Endothelial cell of umbilical vein (primary cell): ENCODE data around the gene ADNP.

ENCODE experiments used
- EZH2 ChIP-seq: IDR thresholded peaks from 2 replicates; pipeline ENCODE4 v1.6.1; 2012; ENCODE audit warnings: borderline replicate concordance, low read depth, mild to moderate bottlenecking, moderate library complexity, low read length, inconsistent platforms; ENCODE audit not compliant: severe bottlenecking
- FOS ChIP-seq: IDR thresholded peaks from 2 replicates; pipeline ENCODE4 v1.6.1; 2011; ENCODE audit warnings: mild to moderate bottlenecking, low read length, moderate library complexity, borderline replicate concordance; ENCODE audit not compliant: insufficient read depth
- GATA2 ChIP-seq: IDR thresholded peaks from 2 replicates; pipeline ENCODE4 v1.7.0; 2011; ENCODE audit warnings: low read depth, mild to moderate bottlenecking, moderate library complexity, mixed read lengths, low read length; ENCODE audit not compliant: insufficient read length, insufficient read depth
- JUN ChIP-seq: IDR thresholded peaks from 2 replicates; pipeline ENCODE4 v1.6.1; 2011; ENCODE audit warnings: borderline replicate concordance, low read depth; ENCODE audit not compliant: insufficient read length, insufficient read depth
- MYC ChIP-seq: IDR thresholded peaks from one replicate; pipeline ENCODE4 v1.6.1; 2011; ENCODE audit warnings: mild to moderate bottlenecking, low read depth, low read length
- POLR2A ChIP-seq: IDR thresholded peaks from 2 replicates; pipeline ENCODE4 v1.6.1; 2012; ENCODE audit warnings: low read depth, mild to moderate bottlenecking, control low read depth, low read length
- POLR2AphosphoS5 ChIP-seq: IDR thresholded peaks from 2 replicates; pipeline ENCODE4 v1.6.1; 2012; ENCODE audit warnings: low read depth, mild to moderate bottlenecking, control low read depth, low read length, moderate library complexity; ENCODE audit not compliant: insufficient read depth
- TF ChIP-seq, protein P1 (sequence below), 2 donors: IDR thresholded peaks; 1 replicate in 1 of 2; 2 replicates in 1 of 2; pipeline ENCODE4 v1.5.1; 2011; ENCODE audit warnings: low read length in 2 of 2, mild to moderate bottlenecking in 2 of 2, moderate library complexity in 2 of 2, control low read depth in 1 of 2, inconsistent platforms in 1 of 2, low read depth in 1 of 2; ENCODE audit not compliant: insufficient read depth in 1 of 2; ENCODE audit errors: extremely low read depth in 1 of 2
- TF ChIP-seq, protein P2 (sequence below): IDR thresholded peaks from 2 replicates; pipeline ENCODE4 v1.6.1; 2011; ENCODE audit not compliant: insufficient read depth, insufficient read length

DNA sequence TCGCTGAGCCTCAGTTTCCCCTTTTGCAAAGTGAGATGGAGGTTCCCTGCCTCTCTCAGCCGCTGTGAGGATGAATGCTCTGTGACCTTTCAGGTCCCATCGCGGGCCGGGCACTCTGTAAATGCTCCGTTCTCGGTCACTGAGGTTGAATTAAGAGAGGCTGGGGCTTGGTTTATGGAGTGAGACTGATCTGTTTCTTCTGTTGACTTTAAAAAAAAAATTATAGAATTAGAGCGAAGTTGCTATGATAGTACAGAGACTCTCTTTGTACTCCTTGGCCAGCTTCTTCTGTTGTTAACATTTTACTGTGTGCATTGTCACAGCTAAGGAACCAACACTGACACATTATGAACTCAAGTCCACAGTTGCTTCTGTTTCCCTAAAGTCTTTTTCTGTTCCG lies 64.4 kb downstream of the ADNP start:
- TF ChIP-seq EZH2, result no peak
- TF ChIP-seq, protein P1, sequence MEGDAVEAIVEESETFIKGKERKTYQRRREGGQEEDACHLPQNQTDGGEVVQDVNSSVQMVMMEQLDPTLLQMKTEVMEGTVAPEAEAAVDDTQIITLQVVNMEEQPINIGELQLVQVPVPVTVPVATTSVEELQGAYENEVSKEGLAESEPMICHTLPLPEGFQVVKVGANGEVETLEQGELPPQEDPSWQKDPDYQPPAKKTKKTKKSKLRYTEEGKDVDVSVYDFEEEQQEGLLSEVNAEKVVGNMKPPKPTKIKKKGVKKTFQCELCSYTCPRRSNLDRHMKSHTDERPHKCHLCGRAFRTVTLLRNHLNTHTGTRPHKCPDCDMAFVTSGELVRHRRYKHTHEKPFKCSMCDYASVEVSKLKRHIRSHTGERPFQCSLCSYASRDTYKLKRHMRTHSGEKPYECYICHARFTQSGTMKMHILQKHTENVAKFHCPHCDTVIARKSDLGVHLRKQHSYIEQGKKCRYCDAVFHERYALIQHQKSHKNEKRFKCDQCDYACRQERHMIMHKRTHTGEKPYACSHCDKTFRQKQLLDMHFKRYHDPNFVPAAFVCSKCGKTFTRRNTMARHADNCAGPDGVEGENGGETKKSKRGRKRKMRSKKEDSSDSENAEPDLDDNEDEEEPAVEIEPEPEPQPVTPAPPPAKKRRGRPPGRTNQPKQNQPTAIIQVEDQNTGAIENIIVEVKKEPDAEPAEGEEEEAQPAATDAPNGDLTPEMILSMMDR (IDR thresholded peaks at IDR 0.05; ENCODE audit: extremely low read depth in 1 of 2, insufficient read depth in 1 of 2, low read depth in 1 of 2, low read length in 2 of 2), result no peak
- no peak for TF ChIP-seq POLR2A
- TF ChIP-seq, protein P2, sequence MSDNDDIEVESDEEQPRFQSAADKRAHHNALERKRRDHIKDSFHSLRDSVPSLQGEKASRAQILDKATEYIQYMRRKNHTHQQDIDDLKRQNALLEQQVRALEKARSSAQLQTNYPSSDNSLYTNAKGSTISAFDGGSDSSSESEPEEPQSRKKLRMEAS, result no peak
- TF ChIP-seq GATA2, result no peak
- TF ChIP-seq POLR2AphosphoS5, result no peak
- TF ChIP-seq JUN, result no peak
- no peak for TF ChIP-seq FOS
- no peak for TF ChIP-seq MYC
